Stimulated activated CD4-positive, alpha-beta T cell treated with anti-CD3 and anti-CD28 coated beads, Interleukin-12 subunit alpha, Interleukin-12 subunit beta, amount 100 ng/mL, for 48 hours (primary cell): ENCODE data around the gene SMS.
"Not testable (repeated sequence)": the region's sequence is repeated elsewhere in the genome, so short reads cannot be mapped to it uniquely, and the experiment has no call there.

Source experiments
- DNase-seq, 3 donors: peaks; one replicate each; pipeline ENCODE4 v3.0.0-alpha.2; 2020; ENCODE audit warnings: low read depth in 2 of 3, low spot score in 1 of 3

Gene SMS

DNA sequence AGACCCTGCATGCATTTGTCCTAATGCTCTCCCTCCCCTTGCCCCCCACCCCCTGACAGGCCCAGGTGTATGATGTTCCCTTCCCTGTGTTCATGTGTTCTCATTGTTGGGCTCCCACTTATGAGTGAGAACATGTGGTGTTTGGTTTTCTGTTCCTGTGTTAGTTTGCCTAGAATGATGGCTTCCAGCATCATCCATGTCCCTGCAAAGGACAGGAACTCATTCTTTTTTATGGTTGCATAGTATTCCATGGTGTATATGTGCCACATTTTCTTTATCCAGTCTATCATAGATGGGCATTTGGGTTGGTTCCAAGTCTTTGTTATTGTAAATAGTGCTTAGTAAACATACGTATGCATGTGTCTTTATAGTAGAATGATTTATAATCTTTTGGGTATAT, 10.0 kb downstream of the SMS start:
- DNase-seq, result not testable (repeated sequence)

GRCh38 chrX:21952624-21953023, 12.1 kb downstream of the SMS start:
- DNase-seq, result no peak

- DNase-seq, result not testable (repeated sequence)
These were observed 12.8 kb downstream of the SMS start for GRCh38 chrX:21953195-21953830.

DNA sequence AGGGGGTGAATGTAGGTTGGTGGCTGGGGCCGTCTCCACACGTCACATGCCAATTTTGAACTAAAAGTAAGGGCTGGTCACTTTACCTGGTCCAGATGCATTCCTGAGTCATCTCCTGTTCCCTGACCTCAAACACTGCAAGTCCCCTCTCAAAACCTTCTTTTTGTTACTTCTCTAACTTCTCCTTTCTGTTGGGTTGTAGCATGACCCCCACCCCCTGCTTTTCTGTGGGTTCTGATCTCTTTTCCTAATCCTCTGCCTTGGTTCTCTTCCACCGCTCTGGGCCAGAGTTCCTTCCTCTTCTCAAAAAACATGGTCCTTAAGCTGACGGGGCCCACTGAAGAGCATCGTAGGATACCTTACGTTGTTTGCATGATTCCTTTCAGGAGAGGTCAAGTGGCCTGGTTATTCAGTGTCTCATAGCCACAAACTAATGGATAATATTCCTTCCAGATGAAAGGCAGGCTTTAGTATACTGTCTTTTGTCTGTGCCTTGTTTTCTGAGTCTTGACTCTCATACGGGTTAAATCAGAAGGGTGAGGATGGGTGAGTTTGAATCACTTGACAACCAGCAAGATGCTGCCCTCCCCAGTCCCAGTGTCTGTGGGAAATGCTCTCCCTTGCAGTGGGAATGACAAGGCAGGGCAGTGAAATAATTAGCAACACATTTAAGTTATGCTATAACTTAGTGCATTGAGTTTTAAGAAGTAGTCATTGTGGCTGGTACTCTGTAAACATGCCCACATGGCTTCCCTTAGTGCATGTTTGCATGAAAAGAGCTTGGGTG, 15.1 kb downstream of the SMS start:
- no peak for DNase-seq

- no peak for DNase-seq
These were observed 16.3 kb downstream of the SMS start for GRCh38 chrX:21956783-21957182.

DNA sequence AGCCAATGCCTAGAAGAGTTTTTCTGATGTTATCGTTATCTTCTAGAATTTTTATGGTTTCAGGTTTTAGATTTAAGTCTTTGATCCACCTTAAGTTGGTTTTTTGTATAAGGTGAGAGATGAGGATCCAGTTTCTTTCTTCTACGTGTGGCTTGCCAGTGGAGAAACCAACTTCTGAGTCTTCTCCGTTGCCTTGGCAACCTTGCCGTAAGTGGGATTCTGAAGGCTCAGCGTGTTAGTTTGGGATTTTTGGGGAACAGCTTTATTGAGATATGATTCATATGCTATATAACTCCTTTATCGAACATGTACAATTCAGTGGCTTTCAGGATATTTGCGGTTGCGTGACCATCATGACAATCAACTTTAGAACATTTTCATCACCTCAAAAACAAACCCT, 17.7 kb downstream of the SMS start:
- no peak for DNase-seq

DNA sequence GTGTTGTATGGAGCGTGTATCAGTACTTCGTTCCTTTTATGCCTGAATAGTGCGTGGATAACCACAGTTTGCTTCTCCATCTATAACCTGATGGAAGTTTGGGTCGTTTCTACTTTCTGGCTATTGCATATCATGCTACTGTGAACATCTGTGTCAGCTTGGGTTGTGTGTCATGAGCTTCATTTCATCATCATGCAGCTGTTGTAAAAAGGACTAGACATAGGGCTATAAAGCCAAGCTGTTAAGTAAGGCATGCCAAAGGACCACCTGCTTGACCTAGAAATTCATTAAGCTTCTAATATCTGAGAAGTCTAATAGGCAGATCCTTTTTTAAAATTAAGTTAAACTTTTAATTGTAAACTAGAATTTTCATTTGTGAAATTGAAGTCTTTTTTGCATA, 18.4 kb downstream of the SMS start:
- DNase-seq, result no peak

DNA sequence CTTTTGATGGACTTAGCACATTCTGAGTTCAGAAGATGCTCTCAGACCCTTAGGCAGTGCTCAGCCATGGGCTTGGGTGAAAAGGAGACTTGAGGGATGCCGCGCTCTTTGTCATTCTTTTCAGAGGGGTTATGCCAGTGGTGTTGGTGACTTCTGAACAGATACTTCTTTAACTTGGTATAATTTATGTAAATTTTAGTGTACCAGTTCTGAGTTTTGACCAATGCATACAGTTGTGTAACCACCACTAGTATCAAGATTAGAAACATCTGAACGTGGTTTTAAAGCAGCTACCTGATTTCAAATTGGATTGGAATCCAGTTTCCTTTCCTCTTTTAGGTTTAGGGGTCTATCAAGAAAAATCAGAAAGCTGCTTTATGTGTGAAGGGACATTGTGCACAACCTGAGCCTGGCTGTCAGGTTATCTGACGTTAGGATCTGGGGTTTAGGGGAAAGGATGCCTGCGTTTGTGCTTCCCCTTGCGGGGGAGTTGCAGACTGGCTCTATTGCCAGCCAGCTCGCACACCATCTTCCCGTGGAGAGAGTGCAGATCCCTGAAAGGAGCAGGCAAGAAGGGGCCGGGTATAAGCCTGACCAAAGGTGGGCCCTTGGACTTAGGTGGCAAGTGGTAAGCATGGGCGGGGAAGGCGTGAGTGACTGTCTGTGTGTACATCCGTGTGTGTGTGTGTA, 19.0 kb downstream of the SMS start:
- no peak for DNase-seq

DNA sequence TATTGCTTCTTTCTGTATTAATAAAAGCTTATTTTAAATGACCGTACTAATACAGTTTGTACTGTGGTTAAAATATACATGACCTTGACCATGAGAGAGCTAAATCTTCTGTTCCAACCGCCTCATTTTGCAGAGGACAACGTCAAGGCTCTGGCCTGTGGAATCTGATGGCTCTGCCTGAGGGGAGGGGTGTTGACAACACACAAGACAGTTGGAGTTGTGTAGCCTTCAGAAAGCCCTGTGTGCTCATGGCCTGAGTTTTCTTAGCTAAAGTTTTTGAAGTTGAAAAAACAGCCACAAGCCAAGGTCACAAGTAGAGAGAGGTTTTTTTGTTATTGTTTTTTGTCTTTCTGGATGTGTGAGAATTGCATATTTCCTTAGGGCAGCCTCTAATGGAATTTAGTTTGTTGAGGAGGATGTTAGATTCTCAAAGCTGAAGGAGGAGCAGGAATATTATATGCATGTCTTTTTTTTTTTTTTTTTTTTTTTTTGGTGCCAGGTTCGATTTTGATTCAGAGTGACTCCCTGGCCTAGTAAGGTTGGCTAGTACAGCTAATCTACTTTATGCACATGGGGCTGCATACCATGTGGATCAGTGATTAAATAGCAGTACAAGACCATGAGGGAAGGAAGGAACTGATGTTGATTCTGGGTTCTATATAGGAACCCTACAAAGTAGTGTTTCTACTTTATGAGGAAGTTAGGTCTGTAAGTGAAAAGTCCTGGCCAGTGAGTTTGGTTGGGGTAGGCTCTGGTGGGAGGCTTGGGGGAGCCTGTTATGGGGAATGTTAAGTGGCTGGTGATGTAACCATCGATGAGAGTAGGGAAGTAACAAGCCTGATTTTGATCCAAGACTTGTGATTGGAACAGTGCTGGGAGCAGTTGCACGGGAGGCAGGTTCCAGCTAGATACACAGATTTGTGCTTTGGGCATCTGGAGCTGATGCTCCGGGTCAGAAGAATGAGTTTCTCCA, 20.3 kb downstream of the SMS start:
- DNase-seq, result no peak

GRCh38 chrX:21962361-21962760, 21.9 kb downstream of the SMS start:
- no peak for DNase-seq

- DNase-seq, result no peak
These were observed 22.8 kb downstream of the SMS start for GRCh38 chrX:21963269-21963668.

DNA sequence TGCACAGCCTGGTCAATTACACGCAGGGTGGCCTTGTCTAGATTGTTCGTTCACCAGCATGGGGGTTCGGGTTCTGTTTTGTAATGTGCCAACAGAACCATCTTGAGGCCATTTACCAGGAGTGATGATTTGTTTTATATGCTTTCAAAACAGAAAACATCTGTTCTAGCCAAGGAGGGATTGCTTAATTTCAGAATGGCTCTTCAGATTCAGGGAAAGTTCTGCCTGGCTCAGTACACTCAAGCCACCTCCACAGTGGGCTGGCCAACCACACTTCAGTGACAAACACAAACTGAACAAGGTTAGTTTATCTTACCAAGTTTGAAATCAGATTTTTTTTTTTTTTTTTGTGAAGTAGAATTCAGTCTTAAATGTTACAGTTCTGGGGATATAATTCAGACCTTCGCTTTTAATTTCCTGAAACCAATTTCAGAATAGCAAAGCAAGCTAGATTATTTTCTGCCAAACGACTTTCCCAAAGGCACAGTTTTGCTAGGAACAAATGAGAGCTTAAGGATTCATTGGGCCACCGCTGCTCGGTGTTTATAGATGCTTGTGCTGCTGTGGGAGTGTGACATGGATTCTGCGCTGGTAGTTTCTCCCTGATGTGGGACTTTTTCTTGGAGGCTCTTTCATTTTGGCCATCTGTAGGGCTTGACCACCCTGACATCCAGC, 23.4 kb downstream of the SMS start:
- DNase-seq, result no peak

DNA sequence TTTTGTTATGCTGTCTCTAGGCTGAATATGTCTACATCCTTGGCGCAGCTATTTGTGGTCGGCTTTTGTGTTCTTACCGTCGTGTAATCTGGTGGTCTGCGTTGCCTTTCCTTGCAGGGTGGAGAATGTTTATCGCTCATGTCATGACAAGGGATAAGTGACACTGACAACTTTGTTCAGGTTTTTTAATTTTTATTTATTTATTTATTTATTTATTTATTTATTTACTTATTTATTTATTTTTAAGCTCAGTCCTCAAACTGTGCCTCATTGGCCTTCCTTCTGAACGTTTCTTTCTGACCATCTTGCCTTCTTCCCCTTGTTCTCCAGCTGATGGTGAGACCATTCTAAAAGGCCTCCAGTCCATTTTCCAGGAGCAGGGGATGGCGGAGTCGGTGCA, 26.4 kb downstream of the SMS start:
- DNase-seq, result no peak

DNA sequence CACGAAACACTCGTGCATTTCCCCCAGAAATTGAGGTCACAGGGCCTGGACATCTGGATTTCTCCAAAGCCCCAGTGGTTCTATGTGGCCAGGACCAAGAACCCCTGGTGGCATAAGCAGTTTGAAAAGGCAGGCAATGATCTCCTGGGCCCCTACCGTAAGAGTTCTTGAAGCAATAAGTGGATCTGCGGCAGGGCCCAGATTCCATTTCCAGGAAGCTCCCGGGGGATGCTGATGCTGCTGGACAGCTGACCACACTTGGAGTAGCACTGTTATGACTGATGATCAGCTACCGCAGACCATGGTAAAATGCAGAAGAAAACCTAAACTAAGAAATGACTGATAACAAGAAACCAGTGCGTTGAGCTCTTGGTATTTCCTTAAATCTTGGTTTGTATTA, 27.8 kb downstream of the SMS start:
- no peak for DNase-seq

DNA sequence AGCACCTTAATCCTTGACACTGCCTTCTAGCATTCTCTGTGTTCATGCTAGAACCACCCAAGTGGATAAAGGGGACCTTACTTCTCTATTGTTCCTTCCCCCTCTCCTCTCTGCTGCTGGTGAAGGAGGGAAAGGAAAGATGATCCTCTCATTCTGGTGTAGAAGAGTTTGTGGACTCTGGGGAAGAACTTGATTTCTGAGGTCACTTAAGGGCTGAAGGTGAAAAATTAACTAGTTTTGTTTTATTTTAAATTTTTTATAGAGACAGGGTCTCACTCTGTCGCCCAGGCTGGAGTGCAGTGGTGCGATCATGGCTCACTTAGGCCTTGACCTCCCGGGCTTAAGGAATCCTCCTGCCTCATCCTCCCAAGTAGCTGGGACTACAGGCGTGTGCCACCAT, 29.8 kb downstream of the SMS start:
- DNase-seq, result no peak

- DNase-seq, result no peak
These were observed 31.5 kb downstream of the SMS start for GRCh38 chrX:21972046-21972445.

DNA sequence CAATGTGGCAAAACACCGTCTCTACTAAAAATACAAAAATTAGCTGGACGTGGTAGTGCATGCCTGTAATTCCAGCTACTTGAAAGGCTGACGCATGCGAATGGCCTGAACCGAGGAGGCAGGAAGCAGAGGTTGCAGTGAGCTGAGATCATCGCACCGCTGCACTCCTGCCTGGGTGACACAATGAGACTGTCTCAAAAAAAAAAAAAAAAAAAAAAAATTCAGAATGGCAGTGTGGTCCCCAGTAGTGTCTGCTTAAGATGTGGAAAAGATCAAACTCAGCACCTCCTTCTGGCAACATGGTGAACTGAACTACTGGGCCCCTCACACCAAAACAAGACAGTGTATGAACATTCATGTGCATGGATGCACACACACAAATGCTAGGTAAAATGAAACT, 32.2 kb downstream of the SMS start:
- peak in 1 of 3 donors; percentile 12 for DNase-seq

GRCh38 chrX:21973321-21974010, 33.0 kb downstream of the SMS start:
- no peak for DNase-seq

- DNase-seq, result no peak
These were observed 33.5 kb downstream of the SMS start for GRCh38 chrX:21974011-21974385.

DNA sequence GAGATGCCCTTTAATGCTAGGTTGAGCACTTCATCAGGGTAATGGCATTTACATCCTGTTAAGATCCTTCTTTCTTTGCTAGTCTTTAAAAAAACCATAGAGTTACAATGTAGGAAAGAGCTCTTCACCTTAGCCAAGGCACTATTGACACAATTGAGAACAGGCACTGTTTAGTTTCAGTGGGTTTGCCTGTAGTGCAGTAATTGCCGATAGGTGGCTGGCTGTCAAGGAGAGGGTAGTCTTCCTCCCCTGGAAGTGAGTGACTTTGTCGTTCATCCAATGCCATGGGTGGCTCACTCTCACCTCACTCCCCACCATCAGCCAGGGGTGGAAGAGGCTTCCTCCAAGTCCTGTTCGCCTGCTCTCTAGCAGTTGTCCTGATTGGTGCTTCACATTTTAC, 34.7 kb downstream of the SMS start:
- DNase-seq, result no peak
